CD4-positive, alpha-beta T cell (primary cell): ENCODE data around the gene ZBTB20. TPM values are rescaled to one million over a fixed set of nuclear protein-coding genes. Genes with fewer than 3 reads are reported as not detected.
A peak's percentile ranks its signal among the peaks of the same experiment; 100 is the strongest.

Experiments used
- ATAC-seq: fragments of 200-7000 bp; cut with Tn5 transposase; one replicate; pipeline ENCODE4 v1.10.0; 2022; ENCODE audit warnings: mild to moderate bottlenecking; ENCODE audit not compliant: poor library complexity
- CTCF ChIA-PET: fragments of 350-600 bp; sonication (Branson Sonifier 250); formaldehyde crosslinking; loops from one replicate; lab custom pipeline; 2021; ENCODE audit warnings: antibody characterized with exemption, inconsistent platforms; lab: Charles Lee
- POLR2A ChIA-PET: fragments of 350-600 bp; sonication (Branson Sonifier 250); formaldehyde crosslinking; loops from one replicate; lab custom pipeline; 2021; ENCODE audit warnings: antibody characterized with exemption, inconsistent platforms; lab: Charles Lee
- DNase-seq, 14 experiments: peaks; one replicate each; pipeline ENCODE4 v3.0.0-alpha.2; 2013 to 2020; ENCODE audit warnings: mixed read lengths in 2 of 14
- H3K27ac ChIP-seq, 2 donors: one replicate each; pipeline versions ENCODE4 v1.5.1 to v1.7.0; 2013; ENCODE audit warnings: low read length in 2 of 2, low read depth in 1 of 2, mild to moderate bottlenecking in 1 of 2
- H3K27me3 ChIP-seq, 2 experiments: 1 replicate in 1 of 2; 2 replicates in 1 of 2; pipeline versions ENCODE4 v1.6.1 to v1.7.0; 2013; ENCODE audit warnings: low read length in 2 of 2, control low read depth in 1 of 2, mild to moderate bottlenecking in 1 of 2, moderate library complexity in 1 of 2; ENCODE audit not compliant: insufficient read depth in 2 of 2, control insufficient read depth in 1 of 2
- H3K36me3 ChIP-seq: one replicate; pipeline ENCODE4 v1.6.1; 2013; ENCODE audit warnings: low read length, control low read depth; ENCODE audit not compliant: insufficient read depth
- H3K4me1 ChIP-seq: one replicate; pipeline ENCODE4 v1.6.1; 2013; ENCODE audit warnings: low read length, control low read depth; ENCODE audit not compliant: insufficient read depth
- H3K4me3 ChIP-seq: one replicate; pipeline ENCODE4 v1.5.1; 2013; ENCODE audit warnings: mild to moderate bottlenecking, low read length, moderate library complexity
- H3K9me3 ChIP-seq, 2 experiments: 1 replicate in 1 of 2; 2 replicates in 1 of 2; pipeline versions ENCODE4 v1.6.1 to v1.7.0; 2013; ENCODE audit warnings: low read length in 2 of 2, mild to moderate bottlenecking in 2 of 2, control low read depth in 1 of 2, moderate library complexity in 1 of 2; ENCODE audit not compliant: control insufficient read depth in 1 of 2, insufficient read depth in 1 of 2
- H3K27ac Mint-ChIP-seq: one replicate; pipeline ENCODE4 v1.8.0; 2020; ENCODE audit warnings: mixed read lengths
- H3K27me3 Mint-ChIP-seq: one replicate; pipeline ENCODE4 v1.8.0; 2021; ENCODE audit warnings: mixed read lengths
- H3K36me3 Mint-ChIP-seq: one replicate; pipeline ENCODE4 v1.8.0; 2021; ENCODE audit warnings: low read depth, mixed read lengths
- H3K4me1 Mint-ChIP-seq: one replicate; pipeline ENCODE4 v1.8.0; 2021; ENCODE audit warnings: low read depth, mixed read lengths
- H3K4me3 Mint-ChIP-seq: one replicate; pipeline ENCODE4 v1.8.0; 2020; ENCODE audit warnings: mild to moderate bottlenecking, mixed read lengths
- H3K9me3 Mint-ChIP-seq: one replicate; pipeline ENCODE4 v1.8.0; 2020; ENCODE audit warnings: mixed read lengths
- intact Hi-C, 2 experiments: fragments of 100-400 bp; cut with DNase I in 1 of 2; cut with micrococcal nuclease in 1 of 2; formaldehyde crosslinking; loops; one replicate each; pipeline versions ENCODE4 v1.15.1 to v1.9.0; 2023 to 2025; cut with DNase I, micrococcal nuclease
- total RNA-seq, 174 experiments: library from RNA in 2 of 174; stranded (reverse) in 2 of 174; gene quantifications; one replicate each; pipeline ENCODE4 v1.2.3 and lab custom pipeline; 2021 to 2026
- TF ChIP-seq, protein P1 (sequence below): fragments of 200-600 bp; IDR thresholded peaks from one replicate; pipeline ENCODE4 v1.8.0; 2022; ENCODE audit warnings: antibody characterized with exemption, mild to moderate bottlenecking

Gene ZBTB20
- total RNA-seq, 2 experiments from 2014 or later, result 41.6 to 47.4 TPM

DNA sequence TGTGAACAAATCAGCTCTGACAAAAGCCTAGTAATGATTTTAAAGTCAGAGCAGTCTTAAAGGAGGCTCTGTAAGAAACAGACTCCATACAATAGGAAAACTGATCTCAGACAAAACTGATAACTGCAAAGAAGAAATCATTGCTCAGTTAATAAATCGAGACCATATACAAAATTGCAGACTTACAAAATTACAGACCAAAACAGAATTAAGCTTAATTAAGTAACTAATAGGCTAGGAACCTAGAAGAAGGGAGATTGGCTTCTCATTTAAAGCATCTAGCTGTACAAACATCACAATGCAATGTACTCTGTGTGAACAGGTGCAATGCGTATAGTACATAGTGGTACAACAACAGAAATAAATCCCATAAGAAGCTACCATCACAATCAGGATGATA lies 46.3 kb downstream of the ZBTB20 start:
- TF ChIP-seq, protein P1, sequence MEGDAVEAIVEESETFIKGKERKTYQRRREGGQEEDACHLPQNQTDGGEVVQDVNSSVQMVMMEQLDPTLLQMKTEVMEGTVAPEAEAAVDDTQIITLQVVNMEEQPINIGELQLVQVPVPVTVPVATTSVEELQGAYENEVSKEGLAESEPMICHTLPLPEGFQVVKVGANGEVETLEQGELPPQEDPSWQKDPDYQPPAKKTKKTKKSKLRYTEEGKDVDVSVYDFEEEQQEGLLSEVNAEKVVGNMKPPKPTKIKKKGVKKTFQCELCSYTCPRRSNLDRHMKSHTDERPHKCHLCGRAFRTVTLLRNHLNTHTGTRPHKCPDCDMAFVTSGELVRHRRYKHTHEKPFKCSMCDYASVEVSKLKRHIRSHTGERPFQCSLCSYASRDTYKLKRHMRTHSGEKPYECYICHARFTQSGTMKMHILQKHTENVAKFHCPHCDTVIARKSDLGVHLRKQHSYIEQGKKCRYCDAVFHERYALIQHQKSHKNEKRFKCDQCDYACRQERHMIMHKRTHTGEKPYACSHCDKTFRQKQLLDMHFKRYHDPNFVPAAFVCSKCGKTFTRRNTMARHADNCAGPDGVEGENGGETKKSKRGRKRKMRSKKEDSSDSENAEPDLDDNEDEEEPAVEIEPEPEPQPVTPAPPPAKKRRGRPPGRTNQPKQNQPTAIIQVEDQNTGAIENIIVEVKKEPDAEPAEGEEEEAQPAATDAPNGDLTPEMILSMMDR, result no peak
- Histone ChIP-seq H3K27ac (peak overlapping the region in 1 of 2 donors; percentile 3), H3K4me3 (peak overlapping the region; percentile 46), H3K36me3 (peaks cover 2% of the 10 kb centered on the region), H3K4me1 (peaks cover 2% of the 10 kb centered on the region), H3K9me3 (no peaks in the 10 kb centered on the region), H3K27me3 (no peaks in the 10 kb centered on the region)
- H3K27me3 Mint-ChIP-seq, result no peaks in the 10 kb centered on the region
- peaks cover 59% of the 10 kb centered on the region for H3K4me1 Mint-ChIP-seq
- peak overlapping the region; percentile 86 for H3K27ac Mint-ChIP-seq
- no peak for ATAC-seq
- POLR2A ChIA-PET, result interaction anchor here (0.7 to 4.5 kb wide), 7 partner anchors 9 to 688 kb away, joined by 3 to 135 read pairs (median 7); partner anchors contain the start of gene ZBTB20
- intact Hi-C loops, result loop anchor here (1.0 to 5.0 kb wide), 2 partner anchors 46 to 681 kb away; partner anchors contain the start of gene ZBTB20 (in 1 of the 2)
- peak overlapping the region; percentile 89 for H3K4me3 Mint-ChIP-seq
- no peaks in the 10 kb centered on the region for H3K9me3 Mint-ChIP-seq
- CTCF ChIA-PET, result interaction anchor here (1.7 to 2.4 kb wide), 3 partner anchors 9 to 683 kb away, joined by 6 to 7 read pairs (median 6); partner anchors contain the start of gene ZBTB20
- H3K36me3 Mint-ChIP-seq, result peaks cover 26% of the 10 kb centered on the region
- no peak for DNase-seq

DNA sequence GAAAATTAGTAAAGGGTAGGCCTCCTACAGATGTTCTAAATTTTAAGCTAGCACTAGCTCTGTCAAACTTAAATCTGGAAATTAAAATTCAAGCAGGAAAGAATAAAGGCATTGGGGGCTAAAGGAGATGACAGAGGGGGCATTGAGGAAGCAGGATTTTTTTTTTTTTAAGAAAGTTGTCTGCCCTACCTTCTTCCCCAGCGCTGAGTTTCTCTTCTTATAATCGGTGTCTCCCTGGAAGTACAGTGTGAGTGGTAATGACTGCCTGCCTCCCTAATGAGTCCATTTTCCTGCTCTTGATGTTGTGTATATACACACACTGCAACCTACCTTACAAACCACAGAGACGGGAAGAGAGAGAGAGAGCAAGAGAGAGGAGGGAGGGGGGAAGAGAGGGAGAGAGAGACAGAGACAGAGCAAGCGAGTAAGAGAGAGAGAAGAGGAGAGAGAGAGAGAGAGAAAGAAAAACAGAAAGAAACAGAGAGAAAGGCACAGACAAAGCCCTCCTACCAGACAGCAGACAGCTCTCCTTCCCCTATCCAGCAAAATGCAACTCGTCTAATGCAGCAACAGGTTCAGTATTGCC lies 47.0 kb downstream of the ZBTB20 start:
- peak overlapping the region in 1 of 2 donors; percentile 3 for H3K27ac ChIP-seq
- H3K4me1 ChIP-seq, result peaks cover 2% of the 10 kb centered on the region
- ChIA-PET CTCF (interaction anchor here (1.7 to 2.4 kb wide), 3 partner anchors 8 to 684 kb away, joined by 6 to 7 read pairs (median 6); partner anchors contain the start of gene ZBTB20), POLR2A (interaction anchor here (0.6 to 4.5 kb wide), 8 partner anchors 8 to 684 kb away, joined by 3 to 135 read pairs (median 6); partner anchors contain the start of gene ZBTB20)
- no peaks in the 10 kb centered on the region for H3K9me3 ChIP-seq
- Mint-ChIP-seq H3K9me3 (no peaks in the 10 kb centered on the region), H3K4me1 (peaks cover 66% of the 10 kb centered on the region), H3K27ac (peak overlapping the region; percentile 86), H3K4me3 (peak overlapping the region; percentile 89), H3K27me3 (no peaks in the 10 kb centered on the region), H3K36me3 (peaks cover 26% of the 10 kb centered on the region)
- TF ChIP-seq, protein P1, result no peak
- peak overlapping the region; percentile 46 for H3K4me3 ChIP-seq
- H3K36me3 ChIP-seq, result peaks cover 2% of the 10 kb centered on the region
- ATAC-seq, result peak; percentile 87
- peak in 9 of 14 experiments; percentile 3 to 82 (median 28) for DNase-seq
- no peaks in the 10 kb centered on the region for H3K27me3 ChIP-seq
- intact Hi-C loops, result loop anchor here (1.0 to 5.0 kb wide), 4 partner anchors 47 to 682 kb away; partner anchors contain the start of gene ZBTB20 (in 1 of the 2)

DNA sequence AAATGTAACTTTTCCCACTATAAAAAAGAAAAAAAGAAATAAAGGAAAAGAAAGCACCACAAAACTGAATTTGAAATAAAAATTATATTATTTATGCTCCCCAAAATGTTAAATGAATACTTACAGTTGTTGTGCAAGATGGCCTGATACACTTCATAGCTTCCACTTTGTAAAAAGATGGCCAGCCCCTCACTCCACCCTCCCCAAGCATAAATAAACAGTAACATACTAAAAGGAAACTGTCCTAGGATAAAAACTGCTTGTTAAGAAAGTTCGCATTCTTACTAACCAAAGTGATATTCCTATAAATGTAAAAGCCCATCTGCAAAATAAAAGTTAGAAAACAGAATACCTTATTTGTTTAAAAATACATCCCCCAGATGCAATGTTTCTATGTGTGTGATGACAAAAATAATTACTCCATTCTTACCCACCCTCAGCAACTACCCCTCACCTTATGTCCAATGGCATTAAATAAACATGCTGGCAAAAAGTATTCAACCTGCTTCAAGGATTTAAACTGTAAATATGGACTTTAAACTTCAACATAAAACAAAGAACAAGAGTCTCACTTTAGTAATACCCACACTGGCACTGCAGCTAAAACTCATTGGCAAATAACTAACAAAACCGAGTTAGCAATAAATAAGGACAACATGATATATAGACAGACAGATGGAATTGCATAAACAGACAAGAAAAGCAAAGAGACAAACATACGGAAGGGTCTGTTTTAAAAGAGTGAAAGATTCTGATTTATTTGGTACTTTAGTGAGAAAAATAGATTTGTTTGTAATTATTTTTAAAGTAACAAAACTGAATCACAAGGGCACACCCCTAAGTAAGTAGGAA lies 47.7 kb downstream of the ZBTB20 start:
- H3K9me3 Mint-ChIP-seq, result no peaks in the 10 kb centered on the region
- peaks cover 22% of the 10 kb centered on the region for H3K36me3 Mint-ChIP-seq
- Histone ChIP-seq H3K9me3 (no peaks in the 10 kb centered on the region), H3K4me3 (peak overlapping the region; percentile 46), H3K27me3 (no peaks in the 10 kb centered on the region), H3K36me3 (no peaks in the 10 kb centered on the region), H3K27ac (peak overlapping the region in 1 of 2 donors; percentile 3), H3K4me1 (peaks cover 2% of the 10 kb centered on the region)
- ChIA-PET POLR2A (interaction anchor here (0.6 to 4.5 kb wide), 6 partner anchors 37 to 685 kb away, joined by 3 to 135 read pairs (median 10); partner anchors contain the start of gene ZBTB20), CTCF (interaction anchor here (0.8 to 2.3 kb wide), 3 partner anchors 12 to 685 kb away, joined by 3 to 6 read pairs (median 6); partner anchors contain the start of gene ZBTB20)
- intact Hi-C loops, result loop anchor here in 1 of 2 experiments (2.0 to 5.0 kb wide), 2 partner anchors 49 to 57 kb away; no protein-coding TSS in a partner anchor
- H3K4me1 Mint-ChIP-seq, result peaks cover 65% of the 10 kb centered on the region
- TF ChIP-seq, protein P1, result no peak
- DNase-seq (peak in 1 of 14 experiments; percentile 2), ATAC-seq (no peak)
- H3K27me3 Mint-ChIP-seq, result no peaks in the 10 kb centered on the region
- peak overlapping the region; percentile 89 for H3K4me3 Mint-ChIP-seq
- H3K27ac Mint-ChIP-seq, result peak overlapping the region; percentile 86
